ENCODE measurements around the gene CPZ. TPM values are rescaled to one million over a fixed set of nuclear protein-coding genes. Genes with fewer than 3 reads are reported as not detected.
"Not testable (repeated sequence)": the region's sequence is repeated elsewhere in the genome, so short reads cannot be mapped to it uniquely, and the experiment has no call there.

Gene CPZ
- total RNA-seq, 2 donors from 2014 or later = 1.0 to 2.9 TPM

DNA sequence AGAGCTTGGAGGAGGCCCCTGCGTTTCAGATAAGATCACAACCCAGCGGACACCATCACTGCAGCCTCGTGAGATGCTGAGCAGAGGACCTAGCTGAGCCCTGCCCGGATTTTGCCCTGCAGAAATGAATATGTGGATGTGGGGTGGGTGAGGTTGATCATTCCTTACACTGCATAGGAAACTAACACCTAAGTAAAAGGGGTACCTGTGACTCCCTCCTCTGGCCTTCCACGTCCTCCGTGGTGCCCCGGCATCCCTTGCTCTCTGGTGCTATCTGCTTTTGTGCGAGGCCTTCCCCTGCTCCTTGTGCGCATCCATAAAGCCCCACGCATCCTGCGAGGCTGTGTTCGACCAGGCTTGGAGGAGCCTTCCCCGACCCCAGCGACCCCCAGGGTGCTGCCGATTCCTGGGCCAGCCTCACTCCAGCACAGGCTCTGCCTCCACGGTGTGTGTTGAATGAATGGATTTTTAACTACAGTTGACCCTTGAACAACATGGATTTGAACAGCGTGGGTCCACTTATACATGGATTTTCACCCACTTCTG is 37.9 kb upstream of the CPZ start:
- no peak for DNase-seq
- ATAC-seq = no peak
- intact Hi-C loops (cut with DNase I, micrococcal nuclease) = no loop called here

DNA sequence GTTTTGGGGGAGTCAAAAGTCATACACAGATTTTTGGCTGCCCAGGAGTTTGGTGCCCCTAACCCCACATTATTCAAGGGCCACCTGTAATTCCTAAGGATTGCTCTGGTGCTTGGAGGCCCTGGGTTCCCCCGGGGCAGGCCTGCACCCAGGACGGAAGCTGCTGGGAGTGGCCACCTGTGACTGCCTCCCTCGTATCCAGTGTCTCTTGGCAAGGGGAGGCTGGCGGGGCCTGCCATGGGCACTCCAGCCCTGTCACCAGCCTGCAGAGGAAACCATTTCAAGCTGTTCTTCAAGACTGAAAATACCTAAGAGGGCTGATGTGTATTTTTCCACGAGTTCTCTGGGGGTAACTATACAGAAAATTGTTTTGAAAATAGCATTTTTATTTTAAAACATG is 36.8 kb upstream of the CPZ start:
- intact Hi-C loops (cut with DNase I, micrococcal nuclease) = no loop called here
- no peak for ATAC-seq
- DNase-seq = peak in 1 of 2 donors; percentile 0

DNA sequence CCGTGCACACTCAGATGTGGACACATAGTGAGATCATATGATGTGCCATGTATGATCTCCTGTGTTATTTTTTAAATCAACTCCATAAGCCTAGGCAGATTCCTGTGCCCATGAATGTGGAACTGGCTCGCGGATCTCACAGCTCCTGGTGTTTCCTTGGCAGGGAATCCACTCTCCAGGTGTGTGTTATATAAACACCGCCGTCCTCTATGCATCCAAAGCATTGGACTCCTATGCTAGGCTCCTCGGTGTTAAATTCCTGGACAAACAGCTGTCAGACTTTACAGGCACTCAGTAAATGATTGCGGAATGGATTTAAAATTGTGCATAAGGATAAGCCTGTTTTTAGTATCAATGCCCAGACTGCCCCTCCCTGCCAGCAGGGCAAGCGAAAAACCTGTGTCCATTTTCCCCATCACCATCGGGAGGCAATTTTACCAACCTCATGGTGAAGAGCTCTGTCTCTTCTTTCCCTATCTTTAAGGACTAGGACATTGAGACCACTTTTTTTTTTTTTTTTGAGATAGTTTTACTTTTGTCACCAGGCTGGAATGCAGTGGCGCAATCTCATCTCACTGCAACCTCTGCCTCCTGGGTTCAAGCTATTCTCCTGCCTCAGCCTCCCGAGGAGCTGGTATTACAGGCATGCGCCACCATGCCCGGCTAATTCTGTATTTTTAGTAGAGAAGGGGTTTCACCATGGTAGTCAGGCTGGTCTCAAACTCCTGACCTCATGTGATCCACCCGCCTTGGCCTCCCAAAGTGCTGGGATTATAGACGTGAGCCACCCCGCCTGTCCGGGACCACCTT is 36.0 kb upstream of the CPZ start:
- ATAC-seq (no peak), DNase-seq (peak in 1 of 2 donors; percentile 15)
- intact Hi-C loops (cut with DNase I, micrococcal nuclease) = no loop called here

DNA sequence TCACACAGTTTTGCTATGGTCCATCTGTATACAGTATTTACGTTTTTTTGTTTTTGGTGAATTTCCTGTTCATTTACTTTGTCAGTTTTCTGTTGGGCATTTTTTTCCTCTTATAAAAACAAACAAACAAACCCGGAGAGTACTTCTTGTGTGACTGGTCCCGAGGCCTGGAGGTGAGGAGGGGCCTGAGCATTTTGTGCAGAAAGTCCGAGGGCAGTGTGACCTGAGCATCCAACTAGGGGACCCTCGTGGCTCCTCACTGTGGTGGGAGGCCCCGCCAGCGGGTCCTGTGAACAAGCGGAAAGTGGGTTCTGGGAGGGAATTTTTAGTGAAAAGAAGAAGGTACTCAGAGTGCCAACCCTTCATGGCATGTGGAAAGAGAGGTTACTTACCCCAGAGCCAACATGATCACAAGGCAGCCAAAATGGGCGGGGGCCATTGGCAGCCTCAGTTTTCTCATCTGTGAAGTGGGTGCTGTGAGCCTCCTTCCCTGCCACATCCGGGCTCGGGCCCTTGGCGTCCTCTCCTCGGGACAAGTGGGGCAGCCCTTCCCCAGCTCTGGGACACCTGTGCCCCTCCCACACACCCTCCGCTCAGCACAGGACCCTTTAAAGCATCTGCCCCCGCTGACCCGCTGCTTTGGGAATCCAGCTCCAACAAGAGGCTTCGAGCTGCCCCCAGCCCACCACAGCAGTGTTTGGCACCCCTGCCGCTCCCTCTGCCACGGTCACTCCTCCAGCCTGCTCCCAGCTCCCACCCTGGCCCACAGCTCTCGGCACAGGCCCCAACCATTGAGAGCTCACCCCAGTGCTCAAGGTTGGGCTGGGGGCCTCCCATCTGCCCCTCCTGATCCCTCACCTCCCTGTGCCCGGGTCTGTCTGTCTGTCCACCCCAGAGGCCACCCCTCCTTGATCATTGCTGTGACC is 35.2 kb upstream of the CPZ start:
- ATAC-seq (no peak), DNase-seq (no peak)
- intact Hi-C loops (cut with DNase I, micrococcal nuclease) = no loop called here

DNA sequence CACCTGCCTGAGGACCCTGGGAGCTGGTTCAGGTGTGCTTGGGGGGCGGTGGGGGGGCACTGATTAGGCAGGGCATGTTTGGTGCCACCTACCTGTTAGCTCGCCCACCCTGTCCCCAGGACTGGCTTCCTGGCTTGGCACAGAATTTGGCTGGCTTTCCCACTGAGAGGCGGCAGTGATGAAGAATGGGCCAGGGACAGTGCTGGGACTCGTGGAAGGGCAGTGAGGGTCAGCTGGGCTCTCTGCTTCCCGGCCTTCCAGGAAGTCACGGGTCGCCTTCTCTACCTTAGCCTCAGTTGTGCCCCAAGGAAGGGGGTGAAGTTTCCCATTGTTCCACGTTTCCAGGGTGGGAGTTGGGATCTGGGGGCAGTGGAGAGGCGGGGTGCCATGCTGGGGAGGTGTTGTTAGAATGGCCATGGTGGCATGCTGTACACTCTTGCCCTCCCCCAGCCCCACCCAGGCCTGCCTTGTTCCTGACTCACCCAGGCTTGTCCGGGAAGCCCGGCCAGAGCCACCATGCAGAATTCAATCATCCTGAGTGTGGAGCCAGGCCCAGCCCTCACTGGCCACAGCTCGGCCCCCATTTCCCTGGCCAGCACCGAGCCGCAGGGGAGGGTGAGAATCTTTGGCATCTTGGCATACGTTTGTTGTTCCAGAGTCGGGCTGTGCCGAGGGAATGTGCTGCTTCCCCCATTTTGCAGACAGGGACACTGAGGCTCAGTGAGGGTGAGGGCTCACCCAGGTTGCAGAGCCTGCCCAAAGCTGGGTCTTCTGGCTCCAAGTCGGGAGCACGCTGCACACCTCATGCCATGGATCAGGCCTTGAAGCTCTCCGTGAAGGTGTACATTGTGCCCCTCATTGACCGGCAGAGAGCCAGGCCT is 34.2 kb upstream of the CPZ start:
- intact Hi-C loops (cut with DNase I, micrococcal nuclease) = no loop called here
- DNase-seq (no peak), ATAC-seq (no peak)

DNA sequence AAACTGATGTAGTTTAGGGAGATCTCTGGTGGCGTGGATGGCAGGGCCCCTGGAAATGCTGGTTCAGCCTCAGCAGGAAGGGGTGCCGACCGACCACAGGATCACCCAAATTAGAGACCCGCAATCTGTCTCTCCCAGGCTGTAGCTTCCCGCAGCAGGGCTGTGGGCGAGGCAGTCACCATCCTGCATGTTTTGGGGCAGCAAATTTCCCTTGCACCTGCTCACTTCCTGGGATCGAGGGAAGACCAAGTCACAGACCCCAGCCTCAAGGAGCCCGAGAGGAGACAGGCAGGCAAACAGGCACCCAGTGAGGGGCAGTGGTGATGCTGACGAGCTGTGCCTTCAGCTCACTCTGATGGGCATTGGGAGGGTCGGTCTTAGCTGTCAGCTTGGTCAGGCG is 33.6 kb upstream of the CPZ start:
- intact Hi-C loops (cut with DNase I, micrococcal nuclease) = no loop called here
- ATAC-seq (no peak), DNase-seq (no peak)

DNA sequence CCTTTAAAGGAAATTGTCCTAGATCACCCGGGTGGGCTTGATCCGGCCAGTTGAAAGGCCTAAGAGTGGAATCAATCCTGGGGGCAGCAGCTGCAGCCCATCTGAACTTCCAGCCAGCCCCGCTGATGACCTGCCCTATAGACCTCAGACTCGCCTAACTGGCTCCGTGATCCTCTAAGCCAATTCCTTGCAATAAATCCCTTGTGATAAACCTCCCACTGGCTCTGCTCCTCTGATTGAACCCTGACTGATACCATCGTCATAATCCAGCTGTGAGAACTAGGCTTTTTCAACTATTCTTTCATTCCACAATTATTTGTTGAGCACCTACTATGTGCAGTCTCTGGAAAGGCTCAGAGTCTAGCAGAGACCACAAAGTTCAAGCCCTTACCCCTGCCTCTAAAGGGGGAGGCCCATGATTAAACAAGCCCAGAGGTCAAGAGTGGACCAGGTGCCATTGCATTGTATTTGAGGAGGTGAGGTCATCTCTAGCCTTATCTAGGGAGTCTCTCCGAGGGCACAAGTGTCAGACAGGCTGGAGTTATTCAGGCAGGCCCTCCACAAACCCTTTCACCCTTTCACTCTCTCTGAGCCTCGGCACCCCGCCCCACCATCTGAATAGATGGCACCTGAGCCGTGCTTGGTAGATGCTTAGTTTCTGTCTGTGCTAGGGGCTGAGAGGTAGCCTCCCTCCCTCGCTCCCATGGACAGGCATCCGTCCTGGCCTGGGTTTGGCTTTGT is 32.9 kb upstream of the CPZ start:
- no peak for ATAC-seq
- intact Hi-C loops (cut with DNase I, micrococcal nuclease) = no loop called here
- DNase-seq = peak in 1 of 2 donors; percentile 12

DNA sequence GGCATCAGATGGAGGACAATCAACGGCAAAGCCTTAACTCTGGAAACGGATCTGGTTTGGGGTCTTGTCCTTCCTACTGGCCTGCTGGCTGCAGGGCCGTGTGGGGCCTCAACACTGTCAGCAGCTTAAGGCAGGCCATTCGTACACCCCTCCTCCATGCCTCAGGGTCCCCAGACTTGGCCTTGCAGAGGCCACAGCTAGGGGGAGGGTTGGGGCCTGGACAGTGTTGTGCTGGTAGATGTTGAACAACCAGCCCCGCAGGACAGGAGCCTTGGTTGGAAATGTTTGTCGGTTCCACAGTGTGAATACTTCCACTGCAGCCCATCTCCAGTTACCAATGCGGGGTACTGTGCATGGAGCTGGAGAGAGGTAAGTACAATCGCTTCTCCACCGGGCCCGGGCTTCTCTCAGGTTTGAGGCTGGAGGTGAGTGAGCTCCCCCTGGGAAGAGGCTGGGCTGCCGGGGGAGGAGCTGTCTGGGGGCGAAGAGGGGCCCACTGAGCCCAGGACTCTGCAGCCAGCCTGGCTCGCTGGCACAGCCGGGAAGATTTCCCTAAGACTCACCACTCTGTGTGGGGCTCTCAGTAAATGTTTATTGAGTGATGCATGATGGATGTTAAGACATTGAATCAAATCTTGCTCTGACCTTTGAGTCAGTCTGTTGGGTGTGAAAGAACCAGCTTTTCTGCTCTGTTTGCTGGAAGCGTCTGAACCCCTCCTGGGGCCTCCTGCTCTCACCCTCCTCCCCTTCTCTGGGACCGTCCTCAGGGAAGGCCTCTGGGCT is 32.1 kb upstream of the CPZ start:
- DNase-seq (peak in 1 of 2 donors; percentile 4), ATAC-seq (no peak)
- intact Hi-C loops (cut with DNase I, micrococcal nuclease) = no loop called here

DNA sequence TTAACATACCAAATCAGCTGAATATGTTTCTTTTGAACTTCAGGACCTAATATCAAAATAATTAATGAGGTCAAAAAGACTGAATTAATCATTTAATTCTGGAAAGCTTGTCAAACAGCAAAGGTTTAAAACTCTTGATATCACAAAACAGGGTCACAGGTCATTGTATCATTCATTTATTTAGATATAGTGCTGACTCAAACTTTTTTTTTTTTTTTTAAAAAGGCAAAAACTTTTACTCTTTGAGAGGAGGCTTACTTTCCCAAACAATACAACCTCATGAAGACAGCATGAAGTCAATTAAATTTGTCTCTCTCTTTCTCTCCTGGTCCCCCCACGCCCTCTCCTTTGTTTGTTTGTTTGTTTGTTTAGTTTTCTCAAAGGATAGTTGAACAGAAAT is 28.0 kb upstream of the CPZ start:
- intact Hi-C loops (cut with DNase I, micrococcal nuclease) = no loop called here
- DNase-seq (no peak), ATAC-seq (no peak)

DNA sequence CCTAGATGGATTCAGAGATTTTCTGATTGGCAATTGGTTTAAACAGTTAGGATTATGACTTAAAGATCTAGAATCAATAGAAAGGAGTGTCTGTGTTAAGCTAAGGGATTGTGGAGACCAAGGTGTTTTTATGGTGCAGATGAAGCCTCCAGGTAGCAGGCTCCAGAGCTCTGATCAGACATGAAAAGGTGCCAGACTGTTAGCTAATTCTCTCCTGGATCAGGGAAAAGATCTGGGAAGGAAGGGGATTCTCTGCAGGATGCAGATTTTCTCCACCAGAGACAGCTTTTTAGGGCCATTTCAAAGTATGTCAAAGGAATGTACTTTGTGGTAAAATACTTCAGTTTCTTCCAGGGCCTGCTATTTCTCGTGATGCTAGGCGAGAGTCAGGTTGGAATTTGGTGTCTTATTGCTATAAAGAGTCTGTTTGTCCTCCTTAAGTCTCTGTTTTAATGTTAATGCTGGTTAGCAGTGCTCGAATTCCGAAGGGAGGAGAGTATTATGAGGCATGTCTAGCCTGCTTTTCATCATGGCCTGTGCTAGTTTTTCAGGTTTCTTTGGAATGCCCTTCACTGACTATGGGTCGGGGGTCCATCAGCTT is 24.4 kb upstream of the CPZ start:
- intact Hi-C loops (cut with DNase I, micrococcal nuclease) = no loop called here
- ATAC-seq (no peak), DNase-seq (no peak)

DNA sequence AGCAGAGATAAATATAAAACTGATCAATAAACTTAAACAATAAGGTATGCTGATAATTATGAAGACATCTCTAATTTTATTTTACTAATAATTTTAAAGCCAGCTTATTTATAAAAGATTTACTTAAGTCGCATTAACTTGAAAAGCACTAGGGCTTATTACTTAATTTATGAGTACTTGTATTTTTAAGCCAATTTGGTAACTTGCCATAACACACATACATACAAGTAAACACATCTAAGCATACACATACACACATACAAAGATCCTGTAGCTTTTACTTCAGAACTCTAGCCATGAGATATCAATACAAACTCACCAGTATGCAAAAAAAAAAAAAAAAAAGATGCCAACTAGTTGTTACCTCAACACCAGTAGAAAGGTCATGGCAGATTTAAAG is 22.4 kb upstream of the CPZ start:
- intact Hi-C loops (cut with DNase I, micrococcal nuclease) = no loop called here
- DNase-seq = no peak
- ATAC-seq = no peak

DNA sequence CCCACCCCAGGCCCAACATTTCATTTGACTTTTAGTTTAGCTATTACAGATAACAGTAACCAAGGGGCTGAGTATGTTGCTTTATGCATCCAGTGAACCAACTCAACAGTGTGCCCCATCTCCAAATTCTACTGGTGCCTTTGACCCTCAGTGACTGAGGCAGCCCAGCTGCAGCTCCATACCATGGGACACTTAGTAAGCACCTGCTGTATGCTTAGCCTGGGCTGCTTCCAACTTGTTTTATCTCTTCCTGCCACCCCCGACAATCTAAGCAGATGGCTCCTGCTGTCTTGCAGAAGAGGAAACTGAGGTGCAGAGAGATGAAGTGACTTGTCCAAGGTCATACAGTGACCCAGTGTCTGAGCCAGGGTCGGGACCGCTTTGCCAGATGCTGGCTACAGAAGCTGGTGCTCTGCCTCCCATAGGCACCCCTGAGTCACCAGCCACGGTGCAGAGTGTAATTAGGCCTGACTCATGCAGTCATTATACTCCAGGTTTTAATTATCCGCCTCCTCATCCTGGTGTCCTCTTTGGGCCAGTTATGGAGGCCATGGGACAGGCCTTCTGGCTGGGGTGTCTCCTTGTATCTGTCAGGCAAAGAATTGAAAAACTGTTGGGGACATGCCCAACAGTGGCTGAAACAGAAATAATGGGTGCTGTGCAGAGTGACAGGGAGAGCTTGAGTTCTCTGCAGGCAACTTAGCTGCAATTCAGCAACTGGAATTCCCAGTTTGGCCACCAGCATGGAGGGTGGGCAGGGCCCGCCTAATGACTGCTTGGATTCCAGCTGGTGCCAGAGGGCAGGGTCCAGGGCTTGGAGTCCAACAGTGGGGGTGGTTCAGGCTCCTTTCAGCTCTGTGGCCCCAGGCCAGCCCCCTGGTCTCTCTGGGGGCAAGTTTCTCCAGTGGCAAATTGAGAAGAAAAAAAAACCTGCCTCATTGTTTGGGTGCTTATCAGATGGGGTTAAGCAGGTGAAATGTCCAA is 20.6 kb upstream of the CPZ start:
- ATAC-seq (no peak), DNase-seq (peak in 1 of 2 donors; percentile 7)
- intact Hi-C loops (cut with DNase I, micrococcal nuclease) = no loop called here

DNA sequence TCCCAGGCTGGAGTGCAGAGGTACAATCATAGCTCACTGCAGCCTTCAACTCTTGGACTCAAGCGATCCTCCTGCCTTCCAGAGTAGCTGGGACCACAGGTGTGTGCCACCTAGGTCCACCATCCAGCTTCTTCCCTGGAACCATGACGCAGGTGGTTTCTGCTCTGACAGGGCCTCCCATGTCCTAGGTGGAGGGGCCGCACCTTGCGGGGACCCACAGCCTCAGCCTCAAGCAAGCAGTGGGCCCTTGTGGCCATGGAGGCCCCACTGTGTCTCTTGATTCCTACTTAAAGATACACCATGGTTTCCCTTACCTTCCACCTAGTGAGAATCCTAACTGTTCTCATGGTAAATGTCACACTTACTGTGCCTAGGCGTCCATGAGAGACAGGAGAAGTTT is 19.3 kb upstream of the CPZ start:
- DNase-seq (peak in 1 of 2 donors; percentile 6), ATAC-seq (no peak)
- intact Hi-C loops (cut with DNase I, micrococcal nuclease) = no loop called here

DNA sequence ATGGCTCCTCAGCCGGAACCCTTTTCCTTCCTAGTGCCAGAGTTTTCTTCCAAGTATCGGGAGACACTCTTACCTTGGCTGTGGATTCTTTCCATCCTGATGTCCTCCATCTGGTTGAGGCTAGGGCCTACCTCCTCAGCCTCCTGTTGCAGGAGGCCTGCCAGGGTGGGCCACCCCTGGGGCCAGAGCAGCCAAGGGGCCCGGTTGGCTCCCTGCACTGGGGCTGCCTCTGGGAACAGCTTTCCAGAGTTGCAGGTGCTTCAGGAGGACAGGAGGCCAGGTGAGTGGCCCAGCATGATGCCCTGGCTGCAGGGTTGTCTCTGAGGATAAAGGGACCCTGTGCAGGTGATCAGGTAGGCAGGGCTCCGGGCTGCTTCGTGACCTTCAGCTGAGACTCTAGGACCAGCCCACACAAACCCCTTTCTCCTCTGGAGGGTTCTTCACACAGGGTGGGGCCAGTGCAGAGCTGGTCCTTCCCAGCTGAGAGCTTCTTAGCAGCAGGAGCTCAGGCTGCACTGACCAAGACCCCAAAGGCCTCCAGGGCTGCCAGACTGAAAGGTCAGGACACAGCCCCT is 17.7 kb upstream of the CPZ start:
- ATAC-seq (no peak), DNase-seq (peak in 1 of 2 donors; percentile 10)
- intact Hi-C loops (cut with DNase I, micrococcal nuclease) = no loop called here

DNA sequence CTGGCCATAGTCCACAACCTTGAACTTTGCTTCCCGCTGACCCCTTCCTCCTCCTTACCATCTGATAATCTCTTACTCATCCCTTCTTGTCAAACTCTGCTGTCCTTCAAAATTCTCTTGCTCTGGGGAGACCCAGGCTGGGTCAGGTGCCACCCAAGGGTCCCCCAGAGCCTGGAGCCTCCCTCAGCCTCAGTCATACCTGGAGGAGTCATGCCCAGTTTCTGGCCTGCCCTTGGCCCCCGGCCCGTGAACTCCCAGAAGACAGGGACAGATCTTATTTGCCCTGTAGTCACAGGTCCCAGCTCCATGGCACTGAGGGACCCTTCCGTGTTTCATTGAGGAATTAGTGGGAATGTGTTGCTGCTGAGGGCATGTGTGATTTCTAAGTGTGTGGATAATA is 17.1 kb upstream of the CPZ start:
- ATAC-seq = no peak
- intact Hi-C loops (cut with DNase I, micrococcal nuclease) = no loop called here
- DNase-seq = peak in 1 of 2 donors; percentile 14

DNA sequence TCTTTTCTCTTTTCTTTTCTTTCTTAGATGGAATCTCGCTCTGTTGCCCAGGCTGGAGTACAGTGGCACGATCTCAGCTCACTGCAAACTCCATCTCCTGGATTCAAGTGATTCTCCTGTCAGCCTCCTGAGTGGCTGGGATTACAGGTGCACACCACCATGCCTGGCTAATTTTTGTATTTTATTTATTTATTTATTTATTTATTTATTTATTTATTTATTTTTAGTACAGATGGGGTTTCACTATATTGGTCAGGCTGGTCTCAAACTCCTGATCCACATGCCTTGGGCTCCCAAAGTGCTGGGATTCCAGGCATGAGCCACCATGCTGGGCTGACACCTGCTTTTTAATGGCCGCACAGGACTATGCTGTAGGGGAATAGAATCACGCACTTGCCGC is 16.0 kb upstream of the CPZ start:
- intact Hi-C loops (cut with DNase I, micrococcal nuclease); ATAC-seq: not testable (repeated sequence)
- peak in 1 of 2 donors; percentile 5 for DNase-seq

Data from left colon (tissue), 2 donors.